GM18511 (cell line): ENCODE results near the gene HAND2.

Experiments used
- ATAC-seq: cut with Tn5 transposase; IDR thresholded peaks from one replicate; pipeline ENCODE4 v1.9.1; 2021; ENCODE audit warnings: mild to moderate bottlenecking, moderate library complexity; ENCODE audit not compliant: unreplicated experiment

Gene HAND2

DNA sequence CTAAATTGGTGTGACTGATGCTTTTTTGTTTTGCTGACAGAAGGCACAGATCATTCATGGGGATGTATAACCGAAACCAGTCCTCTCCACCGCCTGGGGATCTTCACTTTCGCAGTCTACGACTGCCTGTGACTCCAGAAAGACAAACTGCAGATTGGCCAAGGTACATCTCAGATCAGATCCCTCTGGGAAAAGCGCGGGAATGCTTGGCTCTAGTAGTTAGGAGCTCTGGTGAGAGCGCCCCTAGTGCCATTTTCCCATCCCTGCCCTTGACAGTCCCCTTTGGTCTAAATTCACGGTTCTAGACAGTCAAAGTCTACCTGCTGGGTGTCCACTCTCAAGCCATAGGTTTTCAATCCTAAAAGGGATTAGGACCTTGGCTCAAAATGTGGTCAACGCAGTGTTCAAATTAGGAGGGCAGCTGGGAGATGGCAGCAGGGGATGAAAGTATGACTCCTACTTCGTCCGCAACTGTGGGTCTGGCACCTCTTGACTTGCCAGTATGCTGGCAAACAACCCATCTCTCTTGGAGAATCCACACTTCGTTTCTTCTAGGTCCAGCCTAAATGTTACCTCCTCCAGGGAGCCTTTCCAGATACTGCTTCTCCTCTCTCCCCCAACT is 6.9 kb upstream of the HAND2 start:
- ATAC-seq: no peak

DNA sequence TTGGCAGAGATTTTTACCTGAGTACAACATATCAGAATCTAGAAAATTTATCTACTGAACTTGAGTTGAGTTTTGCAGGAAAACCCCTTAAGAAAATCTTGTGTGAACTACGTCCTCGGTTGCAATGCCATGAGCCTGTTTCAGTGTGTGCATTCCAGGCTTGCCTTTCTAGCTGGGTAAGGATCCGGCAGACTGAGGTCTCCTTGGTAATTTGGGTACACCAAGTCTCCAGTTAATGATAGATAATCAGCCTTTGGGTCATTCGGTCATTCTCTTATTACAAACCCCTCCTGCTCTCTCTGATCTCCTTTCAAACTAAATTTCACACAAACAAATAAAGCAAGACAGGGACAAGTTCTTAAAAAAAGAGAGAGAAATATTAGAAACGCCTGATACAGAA is 5.9 kb upstream of the HAND2 start:
- ATAC-seq: no peak

GRCh38 chr4:173535165-173535902 is 5.3 kb upstream of the HAND2 start:
- no peak for ATAC-seq

DNA sequence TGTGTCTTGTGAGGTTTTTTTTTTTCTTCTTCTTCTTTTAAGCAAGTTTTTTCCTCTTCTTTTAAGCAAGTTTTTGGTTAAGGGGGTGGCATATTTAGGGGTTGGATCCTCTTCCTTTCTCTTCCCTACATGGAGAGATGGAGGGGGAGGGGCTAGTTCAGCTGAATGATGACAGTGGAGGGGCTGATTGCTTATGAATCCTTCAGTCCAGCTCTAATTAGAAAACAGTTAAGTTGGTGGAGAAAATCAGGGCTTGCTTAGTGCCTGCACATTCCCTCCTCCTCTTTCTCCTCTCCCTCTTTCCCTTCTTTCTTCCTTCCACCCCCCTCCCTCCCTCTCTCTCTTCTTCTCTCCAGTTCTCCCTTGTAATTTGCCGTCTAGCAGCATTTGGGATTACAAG is 4.4 kb upstream of the HAND2 start:
- ATAC-seq: no peak

DNA sequence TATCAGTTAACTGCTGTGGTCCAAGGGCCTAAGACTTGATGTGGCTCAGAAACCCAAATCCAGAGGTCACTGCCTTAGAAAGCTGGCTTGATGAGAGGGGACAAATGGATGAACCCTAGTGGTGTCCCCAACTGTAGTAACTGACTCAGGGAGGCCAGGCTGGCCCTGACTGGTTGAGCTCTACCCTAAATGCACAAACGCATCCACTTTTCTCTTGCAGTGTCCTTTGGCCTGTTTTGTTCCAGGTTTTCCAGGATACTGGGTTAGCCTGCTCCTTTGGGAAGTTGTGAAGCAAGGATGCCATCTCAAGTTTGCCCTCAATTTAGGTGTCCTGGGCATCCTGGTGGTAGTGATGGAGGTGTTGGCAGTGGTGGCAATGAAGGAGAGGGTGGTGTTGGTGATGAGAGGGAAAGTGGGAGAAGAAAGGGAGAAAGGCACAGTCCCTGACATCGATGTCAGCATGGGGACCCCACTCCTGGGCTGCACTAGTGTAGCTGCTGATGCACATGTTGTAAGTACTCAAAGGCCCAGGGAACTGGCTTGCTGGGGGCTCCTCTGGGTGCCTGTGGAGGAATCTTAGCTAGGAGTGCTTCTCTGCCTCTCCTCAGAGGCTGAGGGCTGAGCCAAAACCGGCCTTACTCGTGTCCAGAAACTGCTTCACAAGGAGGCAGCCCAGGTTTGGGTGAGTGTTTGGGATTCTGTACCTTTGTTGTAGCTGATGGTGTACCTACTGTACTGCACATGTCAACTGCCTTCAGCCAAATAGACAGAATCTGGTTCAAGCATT is 2.9 kb upstream of the HAND2 start:
- no peak for ATAC-seq

DNA sequence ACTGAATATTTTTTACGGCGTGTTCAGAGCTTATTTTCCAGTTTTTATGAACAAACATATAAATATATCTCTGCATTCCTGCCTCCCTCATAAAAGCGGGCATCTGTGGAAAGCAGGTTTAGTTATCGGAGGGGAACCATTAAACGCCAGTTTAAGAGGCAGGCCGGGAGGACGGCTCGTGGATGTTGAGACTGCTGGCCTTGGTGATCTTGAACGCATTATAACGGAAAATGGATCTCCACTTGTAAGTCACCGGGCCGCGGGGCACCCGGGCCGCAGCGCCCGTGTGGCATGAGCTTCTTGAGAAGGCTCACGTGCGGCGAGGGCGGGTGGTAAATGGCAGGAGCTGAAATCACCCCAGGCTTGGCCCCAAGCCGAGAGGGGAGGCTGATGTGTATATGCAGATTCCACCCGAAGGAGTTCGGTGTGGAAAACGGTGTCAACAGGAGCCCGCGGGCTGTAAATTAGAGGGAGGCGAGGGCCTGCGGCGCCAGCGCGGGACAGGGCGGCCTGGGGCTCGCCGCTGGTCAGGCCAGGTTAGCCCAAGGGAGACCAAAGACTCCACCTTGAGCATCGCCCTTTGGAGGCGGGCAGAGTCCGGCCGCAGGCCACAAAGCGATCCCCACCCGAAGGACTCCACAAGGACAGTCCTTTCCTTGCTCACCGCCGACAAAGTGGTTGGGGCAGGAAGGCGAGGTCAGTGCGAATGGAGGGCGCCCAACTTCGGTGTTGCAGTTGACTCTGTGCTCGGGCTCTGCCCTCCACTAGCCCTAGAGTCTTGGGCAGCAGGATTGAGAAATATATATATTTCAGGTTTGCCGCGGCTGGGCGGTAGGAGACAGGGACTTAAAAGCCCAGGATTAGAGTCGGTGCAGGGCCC is 1.3 kb upstream of the HAND2 start:
- no peak for ATAC-seq

DNA sequence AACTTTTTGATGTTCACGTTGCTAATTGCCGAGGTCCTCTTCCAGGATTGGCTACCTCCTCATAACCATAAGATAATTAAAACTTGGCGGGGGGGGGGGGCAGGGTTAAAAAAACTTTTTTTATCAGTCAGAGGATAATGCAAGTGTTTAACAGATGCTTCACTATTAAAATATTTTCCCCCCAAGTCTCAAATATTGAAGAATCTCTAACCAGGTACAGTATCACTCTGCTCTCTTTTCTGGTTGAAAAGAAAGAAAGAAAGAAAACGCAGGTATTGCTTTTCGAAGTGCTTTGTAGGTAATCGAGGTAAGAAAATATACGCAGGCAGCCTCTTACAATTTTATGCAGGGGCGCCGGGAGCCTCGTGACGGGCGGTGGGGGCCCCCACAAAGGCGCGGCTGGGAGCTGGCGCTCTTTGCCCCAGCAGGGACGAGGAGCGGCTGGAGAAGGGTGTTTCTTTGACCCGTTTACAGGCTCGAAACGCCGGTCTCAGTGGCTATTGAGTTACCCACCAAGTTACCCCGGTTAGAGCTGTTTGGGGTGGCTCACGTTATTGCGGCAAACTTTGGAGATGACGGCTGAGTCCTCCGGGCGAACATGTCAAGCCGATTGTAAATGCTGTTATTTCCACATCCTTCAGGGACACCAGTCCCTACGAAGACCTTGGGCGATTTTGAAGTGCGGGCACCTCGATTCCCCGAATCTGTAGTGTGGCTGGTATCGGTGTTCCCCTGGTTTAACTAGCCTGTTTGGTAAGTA is 477 bp upstream of the HAND2 start:
- ATAC-seq: no peak

DNA sequence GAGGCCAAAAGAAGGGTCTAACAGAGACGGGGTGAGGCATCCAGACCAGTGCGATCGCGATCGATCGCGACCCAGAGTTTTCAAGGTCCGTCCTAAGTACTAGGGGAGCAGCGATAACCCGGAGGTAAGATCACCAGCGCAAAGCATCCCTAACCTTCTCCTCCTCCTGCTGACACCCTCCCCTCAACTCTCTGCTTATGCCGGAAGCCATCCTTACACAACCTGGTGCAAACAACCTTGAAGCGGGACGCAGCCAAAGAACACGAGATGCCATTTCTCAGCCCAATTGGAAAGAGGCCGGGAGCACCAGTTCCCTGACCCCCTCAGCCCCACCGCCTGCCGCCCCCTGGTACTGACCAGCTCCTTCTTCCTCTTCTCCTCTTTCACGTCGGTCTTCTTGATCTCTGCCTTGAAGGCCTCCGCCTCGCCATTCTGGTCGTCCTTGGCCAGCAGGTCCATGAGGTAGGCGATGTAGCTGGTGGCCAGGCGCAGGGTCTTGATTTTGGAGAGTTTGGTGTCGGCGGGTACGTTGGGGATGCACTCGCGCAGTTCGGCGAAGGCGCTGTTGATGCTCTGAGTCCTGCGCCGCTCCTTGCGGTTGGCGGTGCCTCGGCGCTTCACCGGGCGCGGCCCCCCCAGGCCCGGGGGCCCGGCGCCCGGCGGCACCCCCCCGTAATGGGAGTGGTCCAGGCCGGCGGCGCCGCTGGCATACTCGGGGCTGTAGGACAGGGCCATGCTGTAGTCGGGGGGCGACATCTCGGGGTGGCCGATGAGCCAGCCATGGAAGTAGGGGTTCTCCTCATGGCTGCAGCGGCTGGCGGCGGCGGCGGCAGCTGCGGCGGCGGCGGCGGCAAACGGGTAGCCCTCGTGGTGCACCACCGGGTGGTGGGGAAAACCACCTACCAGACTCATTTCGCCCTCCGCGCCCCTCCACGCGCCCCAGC is 1.4 kb downstream of the HAND2 start:
- no peak for ATAC-seq

DNA sequence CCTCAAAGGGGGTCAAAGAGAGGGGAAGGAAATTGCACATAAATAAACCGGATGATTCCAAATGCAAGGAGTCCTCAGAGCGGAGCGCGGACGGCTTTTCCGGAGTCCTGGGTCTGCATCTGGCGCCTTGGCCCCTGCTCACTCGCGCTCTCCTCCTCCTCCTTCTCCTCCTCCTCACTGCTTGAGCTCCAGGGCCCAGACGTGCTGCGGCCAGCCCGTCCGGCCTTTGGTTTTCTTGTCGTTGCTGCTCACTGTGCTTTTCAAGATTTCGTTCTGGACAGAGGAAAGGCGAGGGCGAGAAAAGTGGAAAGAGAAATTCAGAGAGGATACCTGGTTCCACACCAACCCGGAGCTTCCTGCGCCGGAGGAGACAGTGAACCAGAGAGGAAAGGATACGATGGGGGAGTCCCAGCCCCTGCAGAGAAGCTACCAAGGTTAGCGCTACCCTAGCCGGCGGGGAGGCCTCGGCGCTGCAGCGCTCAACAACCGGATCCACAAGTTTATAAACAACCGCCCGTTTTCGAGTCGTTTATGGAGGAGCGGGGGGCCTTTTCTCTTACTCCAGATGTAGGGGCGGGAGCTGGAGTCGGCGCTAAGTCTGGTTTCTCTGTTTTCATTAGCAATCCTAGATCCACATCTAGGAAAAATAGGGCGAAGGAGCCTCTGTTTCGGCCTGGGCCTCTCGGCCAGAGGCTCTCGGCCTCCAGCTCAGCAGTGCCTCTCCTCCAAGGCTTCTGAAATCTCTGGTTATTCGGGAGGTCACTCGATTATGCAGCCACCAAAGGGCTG is 2.7 kb downstream of the HAND2 start:
- ATAC-seq: no peak

DNA sequence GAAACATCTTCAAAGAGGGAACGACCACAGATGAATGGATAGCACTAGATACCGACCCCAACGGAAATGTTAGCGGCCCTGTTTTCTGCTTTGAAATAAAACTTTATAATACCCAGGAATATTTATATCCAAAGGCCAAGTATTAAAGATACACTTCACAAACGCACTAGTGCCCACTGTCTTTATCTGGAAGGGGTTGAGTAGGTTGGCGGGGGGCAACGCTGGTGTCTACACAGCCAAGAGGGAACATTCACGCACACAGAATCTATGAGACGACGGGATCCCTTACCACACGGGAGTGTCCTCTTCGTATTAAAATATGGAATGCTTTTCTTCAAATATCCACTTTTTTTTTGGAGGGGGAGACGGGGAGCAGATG is 3.3 kb downstream of the HAND2 start:
- ATAC-seq: no peak

DNA sequence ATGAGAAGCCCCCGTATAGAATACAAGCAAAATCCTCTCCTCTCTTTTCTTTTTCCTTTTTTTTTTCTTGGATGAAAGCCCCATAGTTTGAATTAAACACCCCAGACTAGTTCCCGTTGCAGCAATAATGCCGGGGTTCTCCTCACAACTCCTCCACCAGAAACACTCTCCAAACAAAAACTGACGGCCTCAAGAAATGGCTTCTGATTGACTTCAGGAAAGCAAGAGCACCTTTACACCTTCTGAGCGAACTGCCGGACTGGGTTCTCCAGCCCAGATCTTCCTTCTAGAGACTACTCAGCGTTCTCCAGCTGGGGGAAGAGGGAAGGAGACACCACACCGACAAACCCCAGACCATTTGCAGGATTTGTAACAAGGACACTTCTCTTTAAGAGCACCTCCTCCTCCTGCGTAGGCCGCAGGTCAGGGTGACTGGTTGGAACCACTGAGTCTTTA is 4.0 kb downstream of the HAND2 start:
- ATAC-seq: no peak

- ATAC-seq: no peak
Measured at GRCh38 chr4:173525118-173526011, 4.7 kb downstream of the HAND2 start.

GRCh38 chr4:173524218-173525117 is 5.6 kb downstream of the HAND2 start:
- no peak for ATAC-seq

- no peak for ATAC-seq
Measured at GRCh38 chr4:173522951-173523395, 7.1 kb downstream of the HAND2 start.

GRCh38 chr4:173522160-173522950 is 7.7 kb downstream of the HAND2 start:
- ATAC-seq: no peak
